Smooth muscle cell (in vitro differentiated cells): ENCODE data around the gene KRR1. TPM values are rescaled to one million over a fixed set of nuclear protein-coding genes. Genes with fewer than 3 reads are reported as not detected.
"Not testable (repeated sequence)": the region's sequence is repeated elsewhere in the genome, so short reads cannot be mapped to it uniquely, and the experiment has no call there.

Experiments used
- DNase-seq: peaks from one replicate; lab custom pipeline; 2025; ENCODE audit not compliant: unreplicated experiment; lab: John Stamatoyannopoulos, UW
- H2AFZ ChIP-seq: fragments of 200-600 bp; sonication (generic); 2 replicates; pipeline ENCODE4 v1.6.0; 2016; ENCODE audit warnings: antibody characterized with exemption, low read depth, mild to moderate bottlenecking
- H3F3A ChIP-seq: fragments of 200-600 bp; sonication (generic); 2 replicates; pipeline ENCODE4 v1.6.0; 2017; ENCODE audit warnings: antibody characterized with exemption, low read depth
- H3K27ac ChIP-seq: fragments of 200-600 bp; sonication (generic); 2 replicates; pipeline ENCODE4 v1.5.1; 2016; ENCODE audit warnings: low read depth, mild to moderate bottlenecking
- H3K27me3 ChIP-seq: fragments of 200-600 bp; sonication (generic); 2 replicates; pipeline ENCODE4 v1.6.1; 2016; ENCODE audit warnings: low read depth, mild to moderate bottlenecking
- H3K36me3 ChIP-seq: fragments of 200-600 bp; sonication (generic); 2 replicates; pipeline ENCODE4 v1.5.1; 2016; ENCODE audit warnings: low read depth
- H3K4me1 ChIP-seq: fragments of 200-600 bp; sonication (generic); 2 replicates; pipeline ENCODE4 v1.5.1; 2016; ENCODE audit warnings: low read depth
- H3K4me2 ChIP-seq: fragments of 200-600 bp; sonication (generic); 2 replicates; pipeline ENCODE4 v1.6.0; 2016; ENCODE audit warnings: mild to moderate bottlenecking
- H3K4me3 ChIP-seq: fragments of 200-600 bp; sonication (generic); 2 replicates; pipeline ENCODE4 v1.5.1; 2016; ENCODE audit warnings: mild to moderate bottlenecking
- H3K79me2 ChIP-seq: fragments of 200-600 bp; sonication (generic); 2 replicates; pipeline ENCODE4 v1.6.0; 2016; ENCODE audit warnings: low read depth, mild to moderate bottlenecking
- H3K9ac ChIP-seq: fragments of 200-600 bp; sonication (generic); 2 replicates; pipeline ENCODE4 v1.6.0; 2016; ENCODE audit warnings: low read depth
- H3K9me3 ChIP-seq: fragments of 200-600 bp; sonication (generic); replicated peaks from 2 replicates; pipeline ENCODE4 v1.5.1; 2016; ENCODE audit warnings: low read depth
- H4K20me1 ChIP-seq: fragments of 200-600 bp; sonication (generic); 2 replicates; pipeline ENCODE4 v1.6.0; 2016; ENCODE audit warnings: low read depth
- WGBS: methylation state at CpG from one replicate; pipeline ENCODE4 v1.1.7; 2016; ENCODE audit warnings: low lambda C conversion rate; 5-methylcytosine and 5-hydroxymethylcytosine counted together
- polyA plus RNA-seq: library from polyadenylated mRNA; unstranded; fragments of >200 nt; fragmentation: Nextera tagmentation; extraction: Ambion mirVana; gene quantifications from 2 replicates; pipeline ENCODE4 v1.2.1, GENCODE V29; 2016
- total RNA-seq: library from RNA; depleted of rRNA; stranded (reverse); fragments of >200 nt; gene quantifications from 2 replicates; pipeline ENCODE4 v1.2.3, GENCODE V29; 2014
- TF ChIP-seq, protein P1 (sequence below): fragments of 200-600 bp; sonication (generic); IDR thresholded peaks from 2 replicates; pipeline ENCODE4 v1.5.1; 2017; ENCODE audit warnings: borderline replicate concordance, mild to moderate bottlenecking, antibody characterized with exemption; ENCODE audit not compliant: insufficient read depth, poor library complexity, severe bottlenecking

KRR1 gene
- total and polyA plus RNA-seq, 2 experiments from 2014 or later = 26.2 to 48.9 TPM

DNA sequence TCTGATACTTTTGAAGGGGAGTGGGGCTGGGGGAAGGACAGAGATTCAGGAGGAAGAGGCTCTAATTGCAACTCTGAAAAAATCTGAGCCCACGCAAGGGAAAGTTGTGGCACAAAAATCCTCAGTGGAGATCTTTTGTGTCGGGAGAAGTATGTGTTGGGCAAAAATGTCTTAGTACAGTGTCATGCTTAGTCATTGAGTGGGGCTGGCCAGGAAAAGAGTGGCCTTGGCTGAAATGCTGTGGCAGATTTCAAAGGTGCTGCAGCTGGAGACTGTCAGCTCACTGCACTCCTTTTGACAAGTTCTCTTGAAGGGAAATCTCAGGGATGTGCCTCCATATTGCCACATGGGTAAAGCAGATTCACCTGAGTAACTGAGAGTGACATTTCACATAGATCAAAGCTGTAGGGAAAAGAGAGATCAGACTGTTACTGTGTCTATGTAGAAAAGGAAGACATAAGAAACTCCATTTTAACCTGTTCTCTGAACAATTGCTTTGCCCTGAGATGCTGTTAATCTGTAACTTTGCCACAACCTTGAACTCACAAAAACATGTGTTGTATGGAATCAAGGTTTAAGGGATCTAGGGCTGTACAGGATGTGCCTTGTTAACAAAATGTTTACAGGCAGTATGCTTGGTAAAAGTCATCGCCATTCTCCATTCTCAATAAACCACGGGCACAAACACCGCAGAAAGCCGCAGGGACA, 66.8 kb downstream of the KRR1 start:
- H3K9me3 ChIP-seq = no peaks in the 10 kb centered on the region
- H3F3A ChIP-seq = no peaks in the 10 kb centered on the region
- H3K4me2 ChIP-seq = no peak overlapping the region
- no peak overlapping the region for H3K4me3 ChIP-seq
- TF ChIP-seq, protein P1, sequence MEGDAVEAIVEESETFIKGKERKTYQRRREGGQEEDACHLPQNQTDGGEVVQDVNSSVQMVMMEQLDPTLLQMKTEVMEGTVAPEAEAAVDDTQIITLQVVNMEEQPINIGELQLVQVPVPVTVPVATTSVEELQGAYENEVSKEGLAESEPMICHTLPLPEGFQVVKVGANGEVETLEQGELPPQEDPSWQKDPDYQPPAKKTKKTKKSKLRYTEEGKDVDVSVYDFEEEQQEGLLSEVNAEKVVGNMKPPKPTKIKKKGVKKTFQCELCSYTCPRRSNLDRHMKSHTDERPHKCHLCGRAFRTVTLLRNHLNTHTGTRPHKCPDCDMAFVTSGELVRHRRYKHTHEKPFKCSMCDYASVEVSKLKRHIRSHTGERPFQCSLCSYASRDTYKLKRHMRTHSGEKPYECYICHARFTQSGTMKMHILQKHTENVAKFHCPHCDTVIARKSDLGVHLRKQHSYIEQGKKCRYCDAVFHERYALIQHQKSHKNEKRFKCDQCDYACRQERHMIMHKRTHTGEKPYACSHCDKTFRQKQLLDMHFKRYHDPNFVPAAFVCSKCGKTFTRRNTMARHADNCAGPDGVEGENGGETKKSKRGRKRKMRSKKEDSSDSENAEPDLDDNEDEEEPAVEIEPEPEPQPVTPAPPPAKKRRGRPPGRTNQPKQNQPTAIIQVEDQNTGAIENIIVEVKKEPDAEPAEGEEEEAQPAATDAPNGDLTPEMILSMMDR = no peak
- no peaks in the 10 kb centered on the region for H3K36me3 ChIP-seq
- peak overlapping the region; percentile 70 for H2AFZ ChIP-seq
- WGBS = 82% methylated on average over 6 of the region's 6 CpGs
- no peak overlapping the region for H3K9ac ChIP-seq
- H3K27ac ChIP-seq = peak overlapping the region; percentile 33
- H4K20me1 ChIP-seq = no peaks in the 10 kb centered on the region
- no peaks in the 10 kb centered on the region for H3K4me1 ChIP-seq
- no peaks in the 10 kb centered on the region for H3K27me3 ChIP-seq
- DNase-seq = no peak
- H3K79me2 ChIP-seq = no peaks in the 10 kb centered on the region

DNA sequence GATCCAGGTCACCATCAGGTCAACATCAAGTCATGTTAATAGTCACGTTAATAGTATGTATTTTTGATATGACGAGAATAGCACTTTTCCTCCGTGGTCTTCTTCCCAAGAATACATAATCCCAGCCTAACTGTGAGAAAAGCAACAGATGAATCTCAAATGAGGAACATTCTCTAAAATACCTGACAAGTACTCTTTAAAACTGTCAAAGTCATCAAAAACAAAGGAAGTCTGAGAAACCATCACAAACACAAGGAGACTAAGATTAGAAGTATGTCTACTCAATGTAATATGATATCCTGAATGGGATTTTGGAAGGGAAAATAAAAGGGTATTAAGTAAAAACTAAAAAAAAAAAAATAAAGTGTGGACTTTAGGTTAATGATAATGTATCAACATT, 67.7 kb downstream of the KRR1 start:
- no peak for DNase-seq
- no peaks in the 10 kb centered on the region for H4K20me1 ChIP-seq
- H3K9me3 ChIP-seq = no peaks in the 10 kb centered on the region
- H3K36me3 ChIP-seq = no peaks in the 10 kb centered on the region
- no peak overlapping the region for H3K27ac ChIP-seq
- H3K79me2 ChIP-seq = no peaks in the 10 kb centered on the region
- WGBS = 60% methylated on average over 3 of the region's 3 CpGs
- no peaks in the 10 kb centered on the region for H3F3A ChIP-seq
- no peaks in the 10 kb centered on the region for H3K4me1 ChIP-seq
- H2AFZ ChIP-seq = no peak overlapping the region
- TF ChIP-seq, protein P1 = no peak
- H3K9ac ChIP-seq = no peak overlapping the region
- no peak overlapping the region for H3K4me2 ChIP-seq
- no peaks in the 10 kb centered on the region for H3K27me3 ChIP-seq
- no peak overlapping the region for H3K4me3 ChIP-seq

DNA sequence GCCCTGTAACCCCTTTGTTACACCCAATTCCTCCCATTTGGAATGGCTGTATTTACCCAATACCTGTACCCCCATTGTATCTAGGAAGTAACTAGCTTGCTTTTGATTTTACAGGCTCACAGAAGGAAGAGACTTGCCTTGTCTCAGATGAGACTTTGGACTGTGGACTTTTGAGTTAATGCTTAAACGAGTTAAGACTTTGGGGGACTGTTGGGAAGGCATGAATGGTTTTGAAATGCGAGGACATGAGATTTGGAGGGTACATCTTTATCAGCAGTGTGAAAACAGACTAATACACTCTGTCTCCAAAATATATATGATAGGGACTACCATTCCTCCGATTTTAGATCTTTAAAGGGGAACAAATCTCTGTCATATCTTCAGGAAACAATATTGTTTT, 69.0 kb downstream of the KRR1 start:
- H3K27me3 ChIP-seq, H3F3A ChIP-seq, H3K79me2 ChIP-seq, H4K20me1 ChIP-seq, H3K36me3 ChIP-seq, H3K4me3 ChIP-seq, H3K4me2 ChIP-seq, H3K9ac ChIP-seq, H3K27ac ChIP-seq, H3K9me3 ChIP-seq, DNase-seq, H2AFZ ChIP-seq, H3K4me1 ChIP-seq: not testable (repeated sequence)
- WGBS = 34% methylated on average over 3 of the region's 3 CpGs

DNA sequence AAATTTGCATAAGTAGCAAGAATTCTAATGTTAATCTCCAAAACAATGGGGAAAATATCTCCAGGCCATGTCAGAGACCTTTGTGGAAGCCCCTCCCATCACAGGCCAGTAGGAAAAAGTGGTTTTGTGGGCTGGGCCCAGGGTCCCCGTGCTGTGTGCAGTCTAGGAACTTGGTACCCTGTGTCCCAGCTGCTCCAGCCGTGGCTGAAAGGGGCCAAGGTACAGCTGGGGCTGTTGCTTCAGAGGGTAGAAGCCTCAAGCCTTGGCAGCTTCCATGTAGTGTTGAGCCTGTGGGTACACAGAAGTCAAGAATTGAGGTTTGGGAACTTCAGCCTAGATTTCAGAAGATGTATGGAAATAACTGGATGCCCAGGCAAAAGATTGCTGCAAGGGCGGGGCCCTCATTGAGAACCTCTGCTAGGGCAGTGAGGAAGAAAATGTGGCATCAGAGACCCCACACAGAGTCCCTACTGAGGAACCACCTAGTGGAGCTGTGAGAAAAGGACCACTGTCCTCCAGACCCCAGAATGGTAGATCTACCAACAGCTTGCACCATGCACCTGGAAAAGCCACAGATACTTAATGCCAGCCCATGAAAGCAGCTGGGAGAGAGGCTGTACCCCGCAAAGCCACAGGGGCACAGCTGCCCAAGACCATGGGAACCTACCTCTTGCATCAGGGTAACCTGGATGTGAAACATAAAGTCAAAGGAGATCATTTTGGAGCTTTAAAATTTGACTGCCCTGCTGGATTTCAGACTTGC, 69.5 kb downstream of the KRR1 start:
- H3K79me2 ChIP-seq, H3K36me3 ChIP-seq, H3K4me1 ChIP-seq, H3F3A ChIP-seq, H3K4me3 ChIP-seq, H3K27ac ChIP-seq, H3K27me3 ChIP-seq, DNase-seq, H3K9me3 ChIP-seq, H3K4me2 ChIP-seq, H4K20me1 ChIP-seq, H3K9ac ChIP-seq, H2AFZ ChIP-seq: not testable (repeated sequence)
- WGBS = 87% methylated on average over 4 of the region's 4 CpGs

Other genes starting within 250 kb of the KRR1 start
- gene CAPS2, start 181.3 kb downstream of the KRR1 start, total RNA-seq = 3.7 and 14.3 TPM in 2 replicates
- 0.66 and 3.5 TPM in 2 replicates for gene CAPS2, start 181.3 kb downstream of the KRR1 start, polyA plus RNA-seq
- not detected in 2 replicates for gene GLIPR1L1, start 176.9 kb downstream of the KRR1 start, total RNA-seq
- gene GLIPR1L1, start 176.9 kb downstream of the KRR1 start, polyA plus RNA-seq = 0.70 TPM in 1 of 2 replicates, not detected in the other
- gene GLIPR1L2, start 120.5 kb downstream of the KRR1 start, total RNA-seq = 0.13 and 2.5 TPM in 2 replicates
- gene GLIPR1L2, start 120.5 kb downstream of the KRR1 start, polyA plus RNA-seq = not detected in 2 replicates
- 199 and 231 TPM in 2 replicates for gene GLIPR1, start 30.9 kb downstream of the KRR1 start, total RNA-seq
- gene GLIPR1, start 30.9 kb downstream of the KRR1 start, polyA plus RNA-seq = 158 and 200 TPM in 2 replicates